HG02571 (cell line): Measurements from ENCODE around the gene ZNF552.

ENCODE experiments used
- ATAC-seq: cut with Tn5 transposase; IDR thresholded peaks from one replicate; pipeline ENCODE4 v1.9.1; 2021; ENCODE audit warnings: mild to moderate bottlenecking, moderate library complexity; ENCODE audit not compliant: unreplicated experiment

The ZNF552 gene

DNA sequence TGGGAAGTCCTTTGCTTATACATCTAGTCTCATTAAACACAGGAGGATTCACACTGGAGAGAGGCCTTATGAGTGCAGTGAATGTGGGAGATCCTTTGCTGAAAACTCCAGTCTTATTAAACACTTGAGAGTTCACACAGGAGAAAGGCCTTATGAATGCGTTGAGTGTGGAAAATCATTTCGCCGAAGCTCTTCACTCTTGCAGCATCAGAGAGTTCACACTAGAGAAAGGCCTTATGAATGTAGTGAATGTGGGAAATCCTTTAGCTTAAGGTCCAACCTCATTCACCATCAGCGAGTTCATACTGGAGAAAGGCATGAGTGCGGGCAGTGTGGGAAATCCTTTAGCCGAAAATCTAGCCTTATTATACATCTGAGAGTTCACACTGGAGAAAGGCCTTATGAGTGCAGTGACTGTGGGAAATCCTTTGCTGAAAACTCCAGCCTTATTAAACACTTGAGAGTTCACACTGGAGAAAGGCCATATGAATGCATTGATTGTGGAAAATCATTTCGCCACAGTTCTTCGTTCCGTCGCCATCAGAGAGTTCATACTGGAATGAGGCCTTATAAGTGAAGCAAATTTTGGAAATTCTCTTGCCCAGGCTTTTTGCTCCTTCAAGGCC lies 35.4 kb downstream of the ZNF552 start:
- ATAC-seq = no peak

DNA sequence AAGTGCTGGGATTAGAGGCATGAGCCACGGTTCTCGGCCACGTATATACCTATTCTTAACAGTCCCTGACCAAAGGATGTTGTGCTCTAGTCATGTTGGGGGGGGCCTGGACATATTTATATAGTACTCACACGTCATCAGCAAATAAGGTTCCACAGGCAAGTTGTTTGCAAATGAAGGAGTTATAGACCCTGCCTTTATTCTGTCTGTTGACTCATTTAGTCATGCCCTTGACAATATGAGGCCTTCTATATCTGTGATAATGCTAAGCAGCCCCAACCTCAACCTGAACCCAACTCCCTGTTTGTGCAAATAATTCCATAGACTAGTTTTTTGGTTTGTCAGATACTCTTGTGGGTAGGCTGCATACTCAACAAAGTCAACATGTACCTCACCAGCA lies 36.4 kb downstream of the ZNF552 start:
- ATAC-seq = no peak

DNA sequence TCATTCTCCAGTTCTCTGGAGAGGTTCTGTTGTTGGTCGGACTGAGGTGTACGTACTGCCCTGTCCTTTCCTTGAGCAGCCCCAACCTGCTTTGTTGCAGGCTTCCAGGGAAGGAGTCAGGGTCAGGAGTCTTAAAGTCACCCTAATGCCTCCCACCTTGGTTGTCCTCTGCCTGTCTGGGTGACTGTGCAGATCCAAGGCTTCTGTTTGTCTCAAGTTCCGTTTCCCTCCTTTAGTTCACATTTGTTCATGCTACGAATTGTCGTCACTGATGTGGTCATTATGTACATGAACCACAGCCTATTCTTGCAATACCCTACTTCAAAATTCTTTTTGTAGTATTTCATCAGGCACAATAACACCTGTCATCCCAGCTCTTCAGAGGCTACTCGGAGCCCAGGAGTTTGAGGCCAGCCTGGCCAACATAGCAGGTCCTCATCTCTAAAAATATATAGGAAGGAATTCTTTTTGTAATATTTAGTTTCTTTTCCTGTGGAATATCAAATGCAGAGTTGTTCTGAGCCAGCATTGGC lies 37.9 kb downstream of the ZNF552 start:
- no peak for ATAC-seq

DNA sequence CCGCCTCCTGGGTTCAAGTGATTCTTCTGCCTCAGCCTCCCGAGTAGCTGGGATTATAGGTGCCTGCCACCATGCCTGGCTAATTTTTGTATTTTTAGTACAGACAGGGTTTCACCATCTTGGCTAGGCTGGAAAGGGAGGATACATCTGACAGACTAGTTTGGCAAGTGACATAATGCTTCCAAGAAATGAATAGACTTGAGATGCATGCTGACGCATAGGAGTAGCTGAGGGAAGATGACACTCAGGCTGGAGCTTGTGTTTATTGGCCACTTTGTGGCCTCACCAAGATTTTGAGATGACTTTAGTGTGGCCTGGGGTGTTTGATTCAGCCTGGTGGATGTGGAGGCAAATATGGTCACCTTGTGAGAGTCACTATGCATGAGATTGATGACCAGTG lies 41.2 kb downstream of the ZNF552 start:
- no peak for ATAC-seq

DNA sequence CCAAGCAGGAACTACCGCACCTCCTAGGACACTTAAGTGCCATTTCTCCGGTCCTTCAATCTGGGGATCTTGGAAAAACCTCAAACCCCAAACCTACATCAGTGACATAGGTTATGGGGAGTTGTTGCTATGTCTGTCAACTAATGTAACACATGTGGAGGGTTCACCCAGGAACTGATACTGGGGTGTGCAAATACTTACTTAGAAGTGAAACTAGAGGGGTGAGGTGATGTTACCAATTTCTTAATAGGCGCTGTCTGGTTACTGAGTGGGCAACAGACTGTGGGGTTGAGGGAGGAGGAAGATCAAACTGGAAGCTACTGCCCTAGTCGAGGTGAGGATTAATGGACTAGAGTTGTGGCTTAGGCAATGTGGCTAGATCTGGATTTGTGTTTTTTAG lies 43.3 kb downstream of the ZNF552 start:
- ATAC-seq = no peak

DNA sequence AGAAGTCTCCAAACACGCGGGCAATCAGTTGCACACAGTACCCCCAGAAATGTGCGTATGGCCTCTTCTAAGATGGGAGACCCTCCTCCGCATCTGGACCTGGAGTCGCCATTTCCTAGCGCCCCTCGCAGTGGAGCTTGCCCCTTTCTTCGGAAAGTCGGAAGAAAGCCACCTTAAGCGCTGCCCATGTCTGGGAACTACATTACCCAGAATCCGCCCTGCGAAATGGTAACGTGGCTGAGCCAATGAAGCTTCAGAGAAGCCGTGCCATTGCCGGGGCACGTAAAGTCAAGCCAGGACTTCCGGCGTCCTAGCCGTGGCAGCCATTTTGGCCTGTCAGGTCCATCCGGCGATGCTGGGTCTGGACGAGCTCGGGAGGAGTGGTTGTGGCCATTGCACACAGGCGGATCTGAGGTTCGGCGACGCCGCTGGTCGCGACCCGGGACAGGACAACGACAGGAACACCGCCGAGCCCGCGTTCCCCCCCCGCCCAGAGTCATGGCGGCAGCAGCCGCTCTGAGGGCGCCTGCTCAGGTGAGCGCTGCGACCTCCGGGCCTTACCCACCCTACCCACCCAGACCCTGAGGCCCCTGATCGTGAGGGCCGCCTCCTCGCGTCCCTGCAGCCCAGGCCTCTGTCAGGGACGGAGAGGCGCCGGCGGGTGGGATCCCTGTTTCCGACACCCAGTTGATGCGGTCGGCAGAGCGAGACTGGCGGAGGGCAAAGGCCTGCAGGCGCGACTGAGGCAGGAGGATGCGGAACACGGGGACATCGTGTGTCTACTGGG lies 45.2 kb downstream of the ZNF552 start, which contains the start of gene ZNF586:
Gene ZNF586 (plus strand): TSS at position 332 of the 787 bp plus-strand sequence. CDS start 167 bp downstream, at position 499.
- ATAC-seq = peak; percentile 94

DNA sequence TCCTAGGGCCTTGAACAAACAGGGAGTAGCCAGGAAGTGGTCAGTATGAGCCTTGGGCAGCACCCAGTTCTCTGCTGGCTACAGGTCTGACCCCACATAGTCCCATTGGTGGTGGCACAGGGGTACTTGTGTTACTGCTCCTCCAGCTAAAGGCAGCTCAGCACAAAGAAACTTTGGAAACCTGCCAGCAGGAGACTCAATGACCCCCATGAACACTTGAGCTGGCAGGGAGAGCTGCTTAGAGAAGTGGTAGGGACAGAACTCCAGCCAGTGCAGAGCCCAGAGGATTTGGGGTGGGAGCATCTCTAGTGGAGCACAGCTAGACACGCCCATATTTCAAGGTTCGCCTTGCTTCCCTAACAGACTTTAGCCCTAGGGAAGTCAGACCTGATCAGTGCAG lies 55.6 kb downstream of the ZNF552 start:
- ATAC-seq = no peak

DNA sequence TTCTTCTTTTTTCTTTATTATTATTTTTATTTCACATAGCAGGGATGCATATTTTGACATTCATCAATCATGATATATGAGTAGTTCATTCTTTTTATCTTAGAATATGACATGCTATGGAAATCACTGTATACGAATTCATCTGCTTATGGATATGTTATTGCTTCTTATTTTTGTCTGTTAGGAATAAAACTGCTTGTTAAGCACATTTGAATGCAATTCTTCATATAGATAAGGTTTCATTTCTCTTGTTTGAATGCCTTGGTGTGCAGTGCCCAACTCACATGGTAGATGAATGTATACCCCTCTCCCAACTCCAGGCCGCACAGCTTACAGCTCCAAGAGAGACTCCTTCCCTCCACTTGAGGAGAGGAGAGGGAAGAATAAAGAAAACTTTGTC lies 56.8 kb downstream of the ZNF552 start:
- ATAC-seq = no peak
